ENCODE results near the gene DNAI7. TPM values are rescaled to one million over a fixed set of nuclear protein-coding genes. Genes with fewer than 3 reads are reported as not detected.

DNAI7 gene
- total and polyA plus RNA-seq, 8 donors = 0.63 to 2.0 (median 0.91) TPM

DNA sequence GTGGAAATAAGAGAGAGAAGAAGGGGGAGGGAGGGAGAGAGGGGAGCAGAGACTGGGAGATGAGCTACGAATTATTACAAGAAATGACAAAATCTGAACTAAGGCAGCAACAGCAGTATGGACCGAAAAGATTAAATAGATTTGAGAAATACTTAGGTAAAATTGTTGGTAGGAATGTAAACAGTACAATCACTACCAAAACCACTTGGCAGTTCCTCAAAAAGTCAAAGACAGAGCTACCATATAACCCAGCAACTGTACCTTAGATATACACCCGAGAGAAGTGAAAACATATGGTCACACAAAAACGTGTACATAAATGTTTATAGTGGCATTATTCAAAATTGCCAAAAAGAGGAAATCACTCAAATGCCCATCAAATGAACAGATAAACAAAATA lies 41.7 kb upstream of the DNAI7 start:
- no peaks in the 10 kb centered on the region for H3K27me3 ChIP-seq
- no peaks in the 10 kb centered on the region for H3K9me3 ChIP-seq
- 74 to 81% methylated on average over 4 of the region's 4 CpGs for WGBS, 2 donors
- peaks cover 0 to 4% (median 0%) of the 10 kb centered on the region in 3 donors for H3K4me1 ChIP-seq
- TF ChIP-seq CTCF (IDR thresholded peaks at IDR 0.05) = no peak
- H3K4me3 ChIP-seq = no peak overlapping the region
- H3K27ac ChIP-seq = no peak overlapping the region
- DNase-seq (no peak), ATAC-seq (no peak), FAIRE-seq (no peak)
- intact Hi-C loops (cut with DNase I) = no loop called here
- no peaks in the 10 kb centered on the region for H3K36me3 ChIP-seq

DNA sequence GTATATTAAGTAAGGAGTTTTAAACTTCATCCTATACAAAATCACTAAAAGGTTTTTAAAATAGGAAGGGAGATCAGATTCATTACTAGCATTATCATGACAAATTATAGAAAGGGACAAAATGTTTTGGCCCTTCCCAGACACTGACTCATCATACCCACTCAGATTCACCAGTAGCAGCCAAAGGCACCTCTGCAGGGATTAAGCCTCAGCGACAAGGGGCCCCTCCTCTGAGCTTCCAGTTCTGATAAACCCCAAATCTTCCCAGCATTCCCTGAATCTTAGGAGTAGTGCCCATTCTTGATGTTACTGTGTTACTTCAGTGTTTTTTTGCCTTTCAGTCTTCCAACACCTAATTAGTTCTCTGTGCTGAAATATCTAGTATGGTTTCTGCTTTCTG lies 41.2 kb upstream of the DNAI7 start:
- intact Hi-C loops (cut with DNase I) = no loop called here
- no peaks in the 10 kb centered on the region for H3K36me3 ChIP-seq
- no peak for TF ChIP-seq CTCF (IDR thresholded peaks at IDR 0.05)
- 50 to 75% methylated on average over 1 of the region's 1 CpG for WGBS, 2 donors
- no peaks in the 10 kb centered on the region for H3K4me1 ChIP-seq
- FAIRE-seq (no peak), DNase-seq (no peak), ATAC-seq (no peak)
- H3K27ac ChIP-seq = no peak overlapping the region
- no peak overlapping the region for H3K4me3 ChIP-seq
- H3K27me3 ChIP-seq = no peaks in the 10 kb centered on the region
- no peaks in the 10 kb centered on the region for H3K9me3 ChIP-seq

GRCh38 chr12:25213338-25213737 lies 18.4 kb upstream of the DNAI7 start:
- intact Hi-C loops (cut with DNase I) = no loop called here
- Histone ChIP-seq H3K9me3 (no peaks in the 10 kb centered on the region), H3K36me3 (no peaks in the 10 kb centered on the region), H3K4me1 (peaks cover 0 to 6% (median 0%) of the 10 kb centered on the region in 3 donors), H3K27me3 (no peaks in the 10 kb centered on the region), H3K4me3 (no peak overlapping the region), H3K27ac (no peak overlapping the region)
- WGBS, 2 donors = 93 to 98% methylated on average over 1 of the region's 1 CpG
- no peak for TF ChIP-seq CTCF (IDR thresholded peaks at IDR 0.05)
- no peak for DNase-seq
- no peak for FAIRE-seq
- ATAC-seq = no peak

- ATAC-seq (no peak), DNase-seq (no peak), FAIRE-seq (no peak)
- WGBS, 2 donors = 76 to 82% methylated on average over 1 of the region's 1 CpG
- Histone ChIP-seq H3K9me3 (no peaks in the 10 kb centered on the region), H3K4me3 (no peak overlapping the region), H3K4me1 (no peaks in the 10 kb centered on the region), H3K36me3 (peaks cover 0 to 4% (median 0%) of the 10 kb centered on the region in 3 donors), H3K27me3 (no peaks in the 10 kb centered on the region), H3K27ac (no peak overlapping the region)
- TF ChIP-seq CTCF (IDR thresholded peaks at IDR 0.05) = no peak
- intact Hi-C loops (cut with DNase I) = no loop called here
Measured at GRCh38 chr12:25208554-25208953, 13.6 kb upstream of the DNAI7 start.

DNA sequence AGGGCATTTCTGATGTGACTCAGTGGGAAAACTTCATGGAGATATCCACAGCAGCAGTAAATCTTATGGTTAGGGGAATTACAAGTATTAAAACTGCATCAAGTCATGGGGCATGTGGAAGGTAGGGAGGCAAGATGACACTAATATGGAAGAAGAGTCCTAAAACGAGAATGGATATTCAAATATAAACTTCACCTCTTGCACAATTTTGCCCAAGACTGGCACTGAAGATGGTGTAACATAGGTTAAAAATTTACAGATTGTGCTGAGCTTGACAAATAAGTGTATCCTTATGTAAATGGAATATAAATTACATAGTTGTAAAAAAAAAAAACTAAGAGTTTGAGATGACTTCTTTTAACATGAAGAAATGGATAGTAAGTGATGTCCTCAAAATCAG lies 12.9 kb upstream of the DNAI7 start:
- H3K9me3 ChIP-seq = no peaks in the 10 kb centered on the region
- 54 to 69% methylated on average over 1 of the region's 1 CpG for WGBS, 2 donors
- FAIRE-seq = no peak
- intact Hi-C loops (cut with DNase I) = no loop called here
- DNase-seq = no peak
- no peaks in the 10 kb centered on the region for H3K27me3 ChIP-seq
- H3K36me3 ChIP-seq = peaks cover 0 to 4% (median 0%) of the 10 kb centered on the region in 3 donors
- no peak for ATAC-seq
- no peak overlapping the region for H3K4me3 ChIP-seq
- no peaks in the 10 kb centered on the region for H3K4me1 ChIP-seq
- H3K27ac ChIP-seq = no peak overlapping the region
- no peak for TF ChIP-seq CTCF (IDR thresholded peaks at IDR 0.05)
